GM20431 (cell line): ENCODE data around the gene PYROXD2.

Source experiments
- in situ Hi-C: fragments of 300-500 bp; cut with MseI, MboI; formaldehyde crosslinking; loops from one replicate; pipeline ENCODE4 v1.15.0; 2020; ENCODE audit warnings: low sequenced_read_pairs; ENCODE audit not compliant: unreplicated experiment

The PYROXD2 gene

GRCh38 chr10:98373260-98374040 lies 41.5 kb downstream of the PYROXD2 start:
- in situ Hi-C loops: no loop called here

- in situ Hi-C loops: no loop called here
Observed at GRCh38 chr10:98370831-98371820, 43.9 kb downstream of the PYROXD2 start.

GRCh38 chr10:98369801-98370200 lies 45.2 kb downstream of the PYROXD2 start:
- in situ Hi-C loops: no loop called here

- in situ Hi-C loops: no loop called here
Observed at GRCh38 chr10:98368644-98369043, 46.3 kb downstream of the PYROXD2 start.

GRCh38 chr10:98367604-98368451 lies 47.2 kb downstream of the PYROXD2 start:
- in situ Hi-C loops: no loop called here

GRCh38 chr10:98366062-98366530 lies 48.9 kb downstream of the PYROXD2 start:
- in situ Hi-C loops: no loop called here

GRCh38 chr10:98365406-98366061 lies 49.4 kb downstream of the PYROXD2 start:
- in situ Hi-C loops: no loop called here

- in situ Hi-C loops: no loop called here
Observed at GRCh38 chr10:98364432-98365102, 50.4 kb downstream of the PYROXD2 start.

- in situ Hi-C loops: no loop called here
Observed at GRCh38 chr10:98363220-98363619, 51.8 kb downstream of the PYROXD2 start.

- in situ Hi-C loops: no loop called here
Observed at GRCh38 chr10:98361131-98362025, 53.6 kb downstream of the PYROXD2 start.

GRCh38 chr10:98357194-98357822 lies 57.7 kb downstream of the PYROXD2 start:
- in situ Hi-C loops: no loop called here

GRCh38 chr10:98354491-98354890 lies 60.5 kb downstream of the PYROXD2 start:
- in situ Hi-C loops: no loop called here

- in situ Hi-C loops: no loop called here
Observed at GRCh38 chr10:98353170-98353569, 61.8 kb downstream of the PYROXD2 start.

GRCh38 chr10:98351831-98352402 lies 63.1 kb downstream of the PYROXD2 start:
- in situ Hi-C loops: no loop called here

- in situ Hi-C loops: no loop called here
Observed at GRCh38 chr10:98349508-98349922, 65.5 kb downstream of the PYROXD2 start.

- in situ Hi-C loops: no loop called here
Observed at GRCh38 chr10:98346847-98347246, 68.1 kb downstream of the PYROXD2 start.

- in situ Hi-C loops: no loop called here
Observed at GRCh38 chr10:98344589-98345038, 70.4 kb downstream of the PYROXD2 start.
